IMR-90 (cell line): ENCODE measurements around the gene WDR76. TPM values are rescaled to one million over a fixed set of nuclear protein-coding genes. Genes with fewer than 3 reads are reported as not detected.

Experiments used
- ATAC-seq: fragments of 200-7000 bp; cut with Tn5 transposase; 2 replicates; pipeline ENCODE4 v1.9.1; 2020; ENCODE audit warnings: low read depth, mild to moderate bottlenecking, moderate library complexity
- BruUV-seq: library from RNA; stranded (reverse); fragments of 400-500 nt; replicated peaks from 2 replicates; lab custom pipeline; 2021; lab: Mats Ljungman, UMichigan
- CTCF ChIA-PET: fragments of 300-600 bp; formaldehyde crosslinking; extraction: SDS; loops from one replicate; lab custom pipeline; 2021; ENCODE audit warnings: antibody characterized with exemption; lab: Yijun Ruan, JAX
- POLR2A ChIA-PET: fragments of 300-600 bp; sonication (Branson Sonifier 250); formaldehyde crosslinking; loops from one replicate; lab custom pipeline; 2022; ENCODE audit warnings: antibody characterized with exemption; ENCODE audit not compliant: unreplicated experiment; lab: Charles Lee
- DNase-seq: peaks from one replicate; pipeline ENCODE4 v3.0.0; 2013
- H2AFZ ChIP-seq: replicated peaks from 2 replicates; pipeline ENCODE3; 2013; ENCODE audit warnings: low read length, mild to moderate bottlenecking; ENCODE audit not compliant: poor library complexity
- H2AK5ac ChIP-seq: 2 replicates; pipeline ENCODE4 v1.6.1; 2013; ENCODE audit warnings: low read depth, low read length, inconsistent platforms
- H2AK9ac ChIP-seq: replicated peaks from 2 replicates; pipeline ENCODE3; 2013; ENCODE audit warnings: mild to moderate bottlenecking, low read depth, low read length, moderate library complexity; ENCODE audit not compliant: poor library complexity
- H2BK120ac ChIP-seq: 2 replicates; pipeline ENCODE4 v1.6.1; 2013; ENCODE audit warnings: low read depth, low read length, inconsistent platforms
- H2BK15ac ChIP-seq: 3 replicates; pipeline ENCODE4 v1.6.1; 2013; ENCODE audit warnings: low read depth, low read length, inconsistent platforms
- H2BK20ac ChIP-seq: 2 replicates; pipeline ENCODE4 v1.6.1; 2013; ENCODE audit warnings: low read depth, mild to moderate bottlenecking, inconsistent platforms, low read length, moderate library complexity
- H2BK5ac ChIP-seq: 2 replicates; pipeline ENCODE4 v1.6.1; 2013; ENCODE audit warnings: mild to moderate bottlenecking, low read depth, low read length, inconsistent platforms; ENCODE audit not compliant: poor library complexity, severe bottlenecking
- H3K14ac ChIP-seq: replicated peaks from 2 replicates; pipeline ENCODE4 v1.6.1; 2013; ENCODE audit warnings: low read depth, low read length, inconsistent platforms
- H3K18ac ChIP-seq: 2 replicates; pipeline ENCODE4 v1.6.1; 2013; ENCODE audit warnings: low read depth, low read length, control low read depth
- H3K23ac ChIP-seq: 2 replicates; pipeline ENCODE4 v1.6.1; 2013; ENCODE audit warnings: low read depth, low read length, inconsistent platforms
- H3K27ac ChIP-seq: 2 replicates; pipeline ENCODE4 v1.5.1; 2013; ENCODE audit warnings: mild to moderate bottlenecking, control low read depth, low read length; ENCODE audit not compliant: insufficient read depth
- H3K27me3 ChIP-seq: 2 replicates; pipeline ENCODE4 v1.6.1; 2013; ENCODE audit warnings: low read length; ENCODE audit not compliant: control insufficient read depth, insufficient read depth
- H3K36me3 ChIP-seq: 2 replicates; pipeline ENCODE4 v1.6.1; 2013; ENCODE audit warnings: low read length, mixed read lengths; ENCODE audit not compliant: control insufficient read depth, insufficient read depth
- H3K4ac ChIP-seq: 2 replicates; pipeline ENCODE4 v1.6.1; 2013; ENCODE audit warnings: low read depth, low read length, inconsistent platforms
- H3K4me1 ChIP-seq: 2 replicates; pipeline ENCODE4 v1.6.1; 2013; ENCODE audit warnings: low read length, mixed read lengths; ENCODE audit not compliant: control insufficient read depth, insufficient read depth
- H3K4me2 ChIP-seq: 2 replicates; pipeline ENCODE4 v1.6.1; 2013; ENCODE audit warnings: low read depth, mild to moderate bottlenecking, control low read depth, low read length, moderate library complexity
- H3K4me3 ChIP-seq: 2 replicates; pipeline ENCODE4 v1.5.1; 2013; ENCODE audit warnings: low read depth, mild to moderate bottlenecking, control low read depth, low read length, moderate library complexity; ENCODE audit not compliant: insufficient read depth
- H3K56ac ChIP-seq: 2 replicates; pipeline ENCODE4 v1.6.1; 2013; ENCODE audit warnings: low read length, inconsistent platforms; ENCODE audit not compliant: insufficient read depth; ENCODE audit errors: extremely low read depth
- H3K79me1 ChIP-seq, 2 experiments: 2 replicates each; pipeline ENCODE4 v1.6.1; 2013; ENCODE audit warnings: low read length in 2 of 2, inconsistent platforms in 1 of 2, low read depth in 1 of 2
- H3K9ac ChIP-seq: 2 replicates; pipeline ENCODE4 v1.6.1; 2013; ENCODE audit warnings: low read depth, low read length, control low read depth
- H3K9me1 ChIP-seq: 2 replicates; pipeline ENCODE4 v1.6.1; 2013; ENCODE audit warnings: low read length, inconsistent platforms; ENCODE audit not compliant: insufficient read depth
- H3K9me3 ChIP-seq: 2 replicates; pipeline ENCODE4 v1.6.1; 2013; ENCODE audit warnings: low read length; ENCODE audit not compliant: control insufficient read depth, insufficient read depth
- H4K20me1 ChIP-seq: 2 replicates; pipeline ENCODE4 v1.6.1; 2013; ENCODE audit warnings: low read length, inconsistent platforms; ENCODE audit not compliant: insufficient read depth
- H4K5ac ChIP-seq: 2 replicates; pipeline ENCODE4 v1.6.1; 2013; ENCODE audit warnings: mild to moderate bottlenecking, low read depth, low read length, control low read depth
- H4K8ac ChIP-seq, 2 experiments: 2 replicates each; pipeline ENCODE4 v1.6.1; 2013; ENCODE audit warnings: low read depth in 2 of 2, low read length in 2 of 2, control low read depth in 1 of 2, inconsistent platforms in 1 of 2
- H4K91ac ChIP-seq: 2 replicates; pipeline ENCODE4 v1.6.1; 2013; ENCODE audit warnings: low read depth, low read length, inconsistent platforms; ENCODE audit not compliant: insufficient read depth
- BHLHE40 ChIP-seq: fragments of 150-350 bp; IDR thresholded peaks from 2 replicates; pipeline ENCODE4 v1.6.1; 2016; ENCODE audit warnings: mild to moderate bottlenecking, low read depth, low read length
- CEBPB ChIP-seq: IDR thresholded peaks from 2 replicates; pipeline ENCODE4 v1.6.1; 2012; ENCODE audit warnings: low read depth, low read length, improper control_type of control experiment
- CHD1 ChIP-seq: IDR thresholded peaks from 2 replicates; pipeline ENCODE4 v1.6.1; 2012; ENCODE audit warnings: low read depth, low read length, improper control_type of control experiment
- CTCF ChIP-seq: conservative IDR thresholded peaks from 2 replicates; pipeline ENCODE4 v1.5.1; 2012; ENCODE audit warnings: mild to moderate bottlenecking, low read depth, low read length, improper control_type of control experiment
- ELK1 ChIP-seq: fragments of 150-350 bp; IDR thresholded peaks from 2 replicates; pipeline ENCODE4 v1.6.1; 2016; ENCODE audit warnings: low read depth, mild to moderate bottlenecking, low read length, moderate library complexity, borderline replicate concordance
- FOS ChIP-seq: fragments of 150-350 bp; IDR thresholded peaks from 2 replicates; pipeline ENCODE4 v1.6.1; 2016; ENCODE audit warnings: low read depth, low read length
- MAZ ChIP-seq: IDR thresholded peaks from 2 replicates; pipeline ENCODE4 v1.6.1; 2012; ENCODE audit warnings: low read depth, mild to moderate bottlenecking, low read length, improper control_type of control experiment, moderate library complexity, borderline replicate concordance
- MXI1 ChIP-seq: IDR thresholded peaks from 2 replicates; pipeline ENCODE4 v1.6.1; 2012; ENCODE audit warnings: low read depth, mild to moderate bottlenecking, low read length, moderate library complexity, borderline replicate concordance
- NFE2L2 ChIP-seq: fragments of 150-350 bp; IDR thresholded peaks from 2 replicates; pipeline ENCODE4 v1.6.1; 2016; ENCODE audit warnings: low read depth, mild to moderate bottlenecking, low read length
- RAD21 ChIP-seq: IDR thresholded peaks from 2 replicates; pipeline ENCODE4 v1.6.1; 2012; ENCODE audit warnings: low read length, improper control_type of control experiment
- RCOR1 ChIP-seq: IDR thresholded peaks from 2 replicates; pipeline ENCODE4 v1.6.1; 2012; ENCODE audit warnings: mild to moderate bottlenecking, low read length, improper control_type of control experiment; ENCODE audit not compliant: insufficient replicate concordance
- SMC3 ChIP-seq: fragments of 150-350 bp; IDR thresholded peaks from 2 replicates; pipeline ENCODE4 v1.6.1; 2016; ENCODE audit warnings: low read depth, mild to moderate bottlenecking, antibody characterized with exemption, low read length, moderate library complexity
- WGBS, 2 experiments: methylation state at CpG; one replicate each; pipeline versions ENCODE4 v1.1.5 to v1.1.7; 2013; ENCODE audit warnings: missing lambda C conversion rate in 2 of 2; ENCODE audit not compliant: insufficient read length in 1 of 2; ENCODE audit errors: extremely low coverage in 2 of 2; 5-methylcytosine and 5-hydroxymethylcytosine counted together
- dilution Hi-C: fragments of 300-500 bp; cut with HindIII; formaldehyde crosslinking; loops from one replicate; pipeline ENCODE4 v1.14.3; 2018; ENCODE audit warnings: low sequenced_read_pairs; ENCODE audit not compliant: unreplicated experiment
- in situ Hi-C: fragments of 300-500 bp; cut with MboI; formaldehyde crosslinking; loops from 3 replicates; pipeline ENCODE4 v1.14.3; 2019; ENCODE audit warnings: low sequenced_read_pairs, inconsistent platforms, mixed read lengths
- intact Hi-C: fragments of 100-400 bp; cut with micrococcal nuclease; formaldehyde crosslinking; loops from 2 replicates; pipeline ENCODE4 v1.10.0; 2022
- polyA plus RNA-seq, 3 experiments: library from polyadenylated mRNA; depleted of rRNA; stranded (reverse); fragments of >200 nt; gene quantifications; 2 replicates each; pipeline ENCODE4 v1.2.3, GENCODE V29; 2012; ENCODE audit warnings: low replicate concordance in 1 of 3
- total RNA-seq: library from RNA; depleted of rRNA; stranded (reverse); fragments of >200 nt; gene quantifications from 2 replicates; pipeline ENCODE4 v1.2.3, GENCODE V29; 2012

WDR76 gene
- total and polyA plus RNA-seq, 2 of the 4 experiments (the other 2 are of a cell fraction) = 4.8 to 25.8 TPM

GRCh38 chr15:43859546-43859945, 32.7 kb downstream of the WDR76 start:
- no peaks in the 10 kb centered on the region for H3K9me3 ChIP-seq
- ATAC-seq (no peak), DNase-seq (no peak)
- POLR2A ChIA-PET = no interaction called here
- H2AK9ac ChIP-seq = no peak overlapping the region
- no peaks in the 10 kb centered on the region for H3K4me1 ChIP-seq
- H3K18ac ChIP-seq = no peak overlapping the region
- H3K27ac ChIP-seq = no peak overlapping the region
- no peaks in the 10 kb centered on the region for H3K27me3 ChIP-seq
- TF ChIP-seq SMC3 (no peak), ELK1 (no peak), BHLHE40 (no peak), RCOR1 (no peak), MAZ (no peak), FOS (no peak), MXI1 (no peak), CTCF (no peak), CHD1 (no peak), NFE2L2 (no peak), CEBPB (no peak), RAD21 (no peak)
- CTCF ChIA-PET = no interaction called here
- WGBS, 2 experiments = no CpG with 5 or more reads among the region's 4 CpGs
- H4K5ac ChIP-seq = no peak overlapping the region
- no peak overlapping the region for H2AK5ac ChIP-seq
- no peak overlapping the region for H3K56ac ChIP-seq
- H2AFZ ChIP-seq = no peak overlapping the region
- H3K4ac ChIP-seq = no peak overlapping the region
- no TSS peak for BruUV-seq
- no peak overlapping the region for H3K14ac ChIP-seq
- H3K9ac ChIP-seq = no peak overlapping the region
- no peak overlapping the region for H3K4me3 ChIP-seq
- dilution Hi-C loops = no loop called here
- H2BK20ac ChIP-seq = no peak overlapping the region
- peaks cover 0 to 3% of the 10 kb centered on the region in 2 experiments; a peak in 1 of 4 replicates for H3K79me1 ChIP-seq
- no peak overlapping the region for H2BK5ac ChIP-seq
- H3K23ac ChIP-seq = no peak overlapping the region
- H4K20me1 ChIP-seq = no peaks in the 10 kb centered on the region
- no peak overlapping the region for H4K8ac ChIP-seq
- no peak overlapping the region for H2BK15ac ChIP-seq
- no peak overlapping the region for H4K91ac ChIP-seq
- intact Hi-C loops = no loop called here
- no peaks in the 10 kb centered on the region for H3K9me1 ChIP-seq
- no peak overlapping the region for H2BK120ac ChIP-seq
- in situ Hi-C loops = no loop called here
- peaks cover 9% of the 10 kb centered on the region for H3K36me3 ChIP-seq
- H3K4me2 ChIP-seq = no peak overlapping the region
